ENCODE data around the gene ELOF1.

ELOF1 gene

GRCh38 chr19:11563532-11563931 is 4.5 kb upstream of the ELOF1 start:
- Histone ChIP-seq H3K4me1 (ENCODE audit: control insufficient read depth, insufficient read depth, low read length) (peaks cover under 1% of the 10 kb centered on the region), H3K9ac (ENCODE audit: low read length) (no peak overlapping the region), H3K27me3 (ENCODE audit: control insufficient read depth, insufficient read depth, low read length) (no peaks in the 10 kb centered on the region), H3K9me3 (ENCODE audit: control insufficient read depth, low read length) (no peaks in the 10 kb centered on the region), H3K4me3 (ENCODE audit: low read length) (no peak overlapping the region), H3K36me3 (ENCODE audit: control insufficient read depth, insufficient read depth, low read length) (no peaks in the 10 kb centered on the region)

- H3K9ac ChIP-seq (ENCODE audit: low read length): no peak overlapping the region
- H3K4me3 ChIP-seq (ENCODE audit: low read length): no peak overlapping the region
- no peaks in the 10 kb centered on the region for H3K9me3 ChIP-seq (ENCODE audit: control insufficient read depth, low read length)
- H3K36me3 ChIP-seq (ENCODE audit: control insufficient read depth, insufficient read depth, low read length): no peaks in the 10 kb centered on the region
- no peaks in the 10 kb centered on the region for H3K27me3 ChIP-seq (ENCODE audit: control insufficient read depth, insufficient read depth, low read length)
- H3K4me1 ChIP-seq (ENCODE audit: control insufficient read depth, insufficient read depth, low read length): peaks cover 10% of the 10 kb centered on the region
Observed at GRCh38 chr19:11560404-11561051, 1.5 kb upstream of the ELOF1 start.

GRCh38 chr19:11556634-11557420 is 2.2 kb downstream of the ELOF1 start:
- Histone ChIP-seq H3K9me3 (ENCODE audit: control insufficient read depth, low read length) (no peaks in the 10 kb centered on the region), H3K4me3 (ENCODE audit: low read length) (no peak overlapping the region), H3K27me3 (ENCODE audit: control insufficient read depth, insufficient read depth, low read length) (no peaks in the 10 kb centered on the region), H3K9ac (ENCODE audit: low read length) (no peak overlapping the region), H3K4me1 (ENCODE audit: control insufficient read depth, insufficient read depth, low read length) (peaks cover 10% of the 10 kb centered on the region), H3K36me3 (ENCODE audit: control insufficient read depth, insufficient read depth, low read length) (no peaks in the 10 kb centered on the region)

- no peaks in the 10 kb centered on the region for H3K9me3 ChIP-seq (ENCODE audit: control insufficient read depth, low read length)
- no peaks in the 10 kb centered on the region for H3K36me3 ChIP-seq (ENCODE audit: control insufficient read depth, insufficient read depth, low read length)
- H3K27me3 ChIP-seq (ENCODE audit: control insufficient read depth, insufficient read depth, low read length): no peaks in the 10 kb centered on the region
- peaks cover 10% of the 10 kb centered on the region for H3K4me1 ChIP-seq (ENCODE audit: control insufficient read depth, insufficient read depth, low read length)
- no peak overlapping the region for H3K9ac ChIP-seq (ENCODE audit: low read length)
- no peak overlapping the region for H3K4me3 ChIP-seq (ENCODE audit: low read length)
Observed at GRCh38 chr19:11555246-11555645, 3.8 kb downstream of the ELOF1 start.

GRCh38 chr19:11554160-11554559 is 4.9 kb downstream of the ELOF1 start:
- Histone ChIP-seq H3K4me3 (ENCODE audit: low read length) (no peak overlapping the region), H3K4me1 (ENCODE audit: control insufficient read depth, insufficient read depth, low read length) (peaks cover 10% of the 10 kb centered on the region), H3K27me3 (ENCODE audit: control insufficient read depth, insufficient read depth, low read length) (no peaks in the 10 kb centered on the region), H3K36me3 (ENCODE audit: control insufficient read depth, insufficient read depth, low read length) (no peaks in the 10 kb centered on the region), H3K9ac (ENCODE audit: low read length) (no peak overlapping the region), H3K9me3 (ENCODE audit: control insufficient read depth, low read length) (no peaks in the 10 kb centered on the region)

GRCh38 chr19:11552666-11553372 is 6.2 kb downstream of the ELOF1 start:
- Histone ChIP-seq H3K4me1 (ENCODE audit: control insufficient read depth, insufficient read depth, low read length) (peaks cover 2% of the 10 kb centered on the region), H3K27me3 (ENCODE audit: control insufficient read depth, insufficient read depth, low read length) (no peaks in the 10 kb centered on the region), H3K36me3 (ENCODE audit: control insufficient read depth, insufficient read depth, low read length) (no peaks in the 10 kb centered on the region), H3K9ac (ENCODE audit: low read length) (no peak overlapping the region), H3K4me3 (ENCODE audit: low read length) (no peak overlapping the region), H3K9me3 (ENCODE audit: control insufficient read depth, low read length) (no peaks in the 10 kb centered on the region)

GRCh38 chr19:11551603-11552235 is 7.3 kb downstream of the ELOF1 start:
- Histone ChIP-seq H3K9me3 (ENCODE audit: control insufficient read depth, low read length) (no peaks in the 10 kb centered on the region), H3K9ac (ENCODE audit: low read length) (no peak overlapping the region), H3K27me3 (ENCODE audit: control insufficient read depth, insufficient read depth, low read length) (no peaks in the 10 kb centered on the region), H3K36me3 (ENCODE audit: control insufficient read depth, insufficient read depth, low read length) (no peaks in the 10 kb centered on the region), H3K4me3 (ENCODE audit: low read length) (no peak overlapping the region), H3K4me1 (ENCODE audit: control insufficient read depth, insufficient read depth, low read length) (no peaks in the 10 kb centered on the region)

GRCh38 chr19:11550265-11550664 is 8.8 kb downstream of the ELOF1 start:
- H3K4me3 ChIP-seq (ENCODE audit: low read length): no peak overlapping the region
- H3K27me3 ChIP-seq (ENCODE audit: control insufficient read depth, insufficient read depth, low read length): no peaks in the 10 kb centered on the region
- no peaks in the 10 kb centered on the region for H3K9me3 ChIP-seq (ENCODE audit: control insufficient read depth, low read length)
- no peaks in the 10 kb centered on the region for H3K36me3 ChIP-seq (ENCODE audit: control insufficient read depth, insufficient read depth, low read length)
- no peak overlapping the region for H3K9ac ChIP-seq (ENCODE audit: low read length)
- no peaks in the 10 kb centered on the region for H3K4me1 ChIP-seq (ENCODE audit: control insufficient read depth, insufficient read depth, low read length)

GRCh38 chr19:11549386-11549953 is 9.6 kb downstream of the ELOF1 start:
- no peaks in the 10 kb centered on the region for H3K27me3 ChIP-seq (ENCODE audit: control insufficient read depth, insufficient read depth, low read length)
- H3K9me3 ChIP-seq (ENCODE audit: control insufficient read depth, low read length): no peaks in the 10 kb centered on the region
- no peaks in the 10 kb centered on the region for H3K36me3 ChIP-seq (ENCODE audit: control insufficient read depth, insufficient read depth, low read length)
- no peaks in the 10 kb centered on the region for H3K4me1 ChIP-seq (ENCODE audit: control insufficient read depth, insufficient read depth, low read length)
- no peak overlapping the region for H3K9ac ChIP-seq (ENCODE audit: low read length)
- H3K4me3 ChIP-seq (ENCODE audit: low read length): no peak overlapping the region

- Histone ChIP-seq H3K27me3 (ENCODE audit: control insufficient read depth, insufficient read depth, low read length) (no peaks in the 10 kb centered on the region), H3K36me3 (ENCODE audit: control insufficient read depth, insufficient read depth, low read length) (no peaks in the 10 kb centered on the region), H3K4me1 (ENCODE audit: control insufficient read depth, insufficient read depth, low read length) (no peaks in the 10 kb centered on the region), H3K9me3 (ENCODE audit: control insufficient read depth, low read length) (no peaks in the 10 kb centered on the region), H3K4me3 (ENCODE audit: low read length) (no peak overlapping the region), H3K9ac (ENCODE audit: low read length) (no peak overlapping the region)
Observed at GRCh38 chr19:11547929-11548700, 10.9 kb downstream of the ELOF1 start.

- Histone ChIP-seq H3K9me3 (ENCODE audit: control insufficient read depth, low read length) (no peaks in the 10 kb centered on the region), H3K9ac (ENCODE audit: low read length) (no peak overlapping the region), H3K27me3 (ENCODE audit: control insufficient read depth, insufficient read depth, low read length) (peaks cover 27% of the 10 kb centered on the region), H3K4me1 (ENCODE audit: control insufficient read depth, insufficient read depth, low read length) (no peaks in the 10 kb centered on the region), H3K36me3 (ENCODE audit: control insufficient read depth, insufficient read depth, low read length) (no peaks in the 10 kb centered on the region), H3K4me3 (ENCODE audit: low read length) (no peak overlapping the region)
Observed at GRCh38 chr19:11541238-11541637, 17.8 kb downstream of the ELOF1 start.
